Cerebellar cortex (tissue), 1 donor: ENCODE data around the gene CDRT15.
A peak's percentile ranks its signal among the peaks of the same experiment; 100 is the strongest.
"Not testable (repeated sequence)": the region's sequence is repeated elsewhere in the genome, so short reads cannot be mapped to it uniquely, and the experiment has no call there.

Experiments
- DNase-seq: peaks from one replicate; pipeline ENCODE4 v3.0.0-alpha.2; 2015; ENCODE audit warnings: low spot score

Gene CDRT15

DNA sequence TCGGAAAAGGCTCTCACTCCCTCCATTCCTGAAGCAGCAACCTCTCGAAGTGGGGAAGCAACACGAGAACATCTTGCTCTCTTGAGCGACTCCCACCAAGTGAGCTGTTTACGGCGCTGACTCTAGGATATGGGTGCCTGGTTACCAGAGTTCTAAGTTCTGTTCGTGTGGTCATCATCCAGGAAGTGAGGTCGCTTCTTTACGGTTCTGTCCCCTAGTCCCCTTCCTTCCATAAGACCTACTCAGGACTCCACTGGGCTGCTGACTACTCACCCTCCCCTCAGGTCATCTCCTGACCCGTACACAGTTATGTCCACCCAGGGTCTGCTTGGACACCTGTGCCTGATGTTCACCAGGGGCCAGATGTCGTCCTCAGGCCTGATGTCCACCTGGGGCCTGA lies at the start of gene CDRT15:
CDRT15 (minus strand) TSS at position 101 of the 400 bp plus-strand sequence; CDS start at position 72, 29 bp downstream.
- DNase-seq = not testable (repeated sequence)

DNA sequence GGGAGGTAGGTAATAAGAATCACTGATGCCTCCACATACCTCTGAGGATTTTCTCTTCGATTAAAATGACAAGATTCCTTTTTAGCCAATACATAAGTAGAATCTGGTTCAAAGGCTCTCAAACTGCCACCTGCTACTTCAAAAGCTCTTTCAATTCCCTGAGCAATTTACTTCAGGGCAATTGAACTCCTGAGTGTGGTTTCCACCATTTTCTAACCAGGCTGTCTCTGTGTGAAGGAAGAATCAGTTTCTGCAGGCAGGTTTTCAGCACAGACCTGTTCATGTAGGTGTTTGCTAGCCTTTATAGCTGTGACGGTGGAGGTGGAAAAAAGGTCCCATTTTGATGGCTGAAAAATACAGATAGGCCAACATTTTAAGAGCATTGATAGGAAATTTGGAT lies 46.1 kb upstream of the CDRT15 start:
- no peak for DNase-seq

- DNase-seq = no peak
Observed at GRCh38 chr17:14281530-14281929, 44.9 kb upstream of the CDRT15 start.

DNA sequence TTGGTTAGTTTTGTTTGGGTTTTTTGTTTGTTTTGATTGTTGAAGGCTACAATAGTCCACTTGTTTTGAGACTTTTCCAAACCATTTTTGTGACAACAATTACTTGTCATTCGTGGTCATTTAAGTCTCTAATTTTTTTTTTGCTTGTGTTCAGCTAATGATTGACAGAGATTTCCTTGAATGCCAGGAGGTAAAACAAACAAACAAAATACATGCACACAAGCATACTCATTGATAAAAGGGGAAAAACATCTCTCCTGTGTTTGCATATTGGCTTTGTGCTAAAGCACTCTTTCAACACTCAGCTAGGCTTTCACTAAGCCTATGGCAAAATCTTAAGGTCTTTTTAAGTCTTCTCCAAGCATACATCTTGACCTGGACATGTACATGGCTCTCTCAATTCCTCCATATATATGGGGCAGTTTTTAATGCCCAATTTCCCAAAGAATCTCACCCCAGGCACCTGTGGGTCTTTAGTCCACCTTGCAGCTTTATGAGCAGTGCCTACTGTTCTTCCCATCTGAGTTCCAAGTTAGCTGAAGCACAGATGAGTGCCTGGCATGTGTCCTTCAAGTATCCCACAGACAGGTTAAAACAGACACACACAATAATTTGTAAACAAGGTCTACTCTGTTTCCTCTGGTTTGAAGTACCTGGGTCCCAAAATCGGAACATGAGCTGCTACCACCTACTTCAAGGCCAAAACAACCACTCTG lies 40.0 kb upstream of the CDRT15 start:
- no peak for DNase-seq

DNA sequence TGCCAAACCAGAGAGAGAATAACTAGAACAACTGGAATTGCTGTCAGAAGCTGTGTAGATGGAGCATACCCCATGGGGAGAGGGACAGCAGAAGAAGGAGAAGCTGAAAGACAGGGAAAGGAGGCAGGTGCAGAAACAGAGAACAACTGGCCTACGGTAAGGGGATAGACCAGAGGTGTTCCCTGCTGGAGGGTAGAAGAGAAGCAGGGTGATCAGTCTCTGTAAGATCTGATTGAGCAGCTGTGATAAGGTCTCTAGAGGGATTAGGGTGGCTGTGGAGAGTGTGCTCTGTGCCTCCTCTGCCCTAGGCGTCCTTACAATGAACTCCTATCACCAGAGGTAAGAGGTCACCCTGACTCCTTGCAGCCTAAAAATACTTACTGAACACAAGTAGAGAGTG lies 33.8 kb upstream of the CDRT15 start:
- no peak for DNase-seq

- DNase-seq = no peak
Observed at GRCh38 chr17:14269473-14269872, 32.8 kb upstream of the CDRT15 start.

DNA sequence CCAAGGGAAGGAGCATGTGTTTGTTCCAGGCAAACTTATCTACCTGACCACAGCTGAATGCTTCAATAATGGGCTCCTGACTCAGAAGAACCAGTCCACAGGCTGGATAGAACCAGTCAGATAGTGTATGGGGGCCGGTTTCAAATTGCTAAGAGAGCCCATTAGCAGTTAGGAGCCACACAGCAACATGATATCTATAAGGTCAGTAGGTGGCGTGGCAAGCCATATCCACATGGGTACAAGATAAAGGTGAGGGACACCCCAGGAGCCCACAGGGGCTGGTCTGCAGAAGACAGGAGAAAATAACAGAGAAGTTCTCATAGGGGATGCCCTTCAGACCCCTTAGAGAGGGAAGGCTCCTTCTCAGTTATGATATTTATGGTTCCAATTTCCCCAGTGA lies 31.6 kb upstream of the CDRT15 start:
- no peak for DNase-seq

GRCh38 chr17:14261406-14261805 lies 24.7 kb upstream of the CDRT15 start:
- peak; percentile 46 for DNase-seq

DNA sequence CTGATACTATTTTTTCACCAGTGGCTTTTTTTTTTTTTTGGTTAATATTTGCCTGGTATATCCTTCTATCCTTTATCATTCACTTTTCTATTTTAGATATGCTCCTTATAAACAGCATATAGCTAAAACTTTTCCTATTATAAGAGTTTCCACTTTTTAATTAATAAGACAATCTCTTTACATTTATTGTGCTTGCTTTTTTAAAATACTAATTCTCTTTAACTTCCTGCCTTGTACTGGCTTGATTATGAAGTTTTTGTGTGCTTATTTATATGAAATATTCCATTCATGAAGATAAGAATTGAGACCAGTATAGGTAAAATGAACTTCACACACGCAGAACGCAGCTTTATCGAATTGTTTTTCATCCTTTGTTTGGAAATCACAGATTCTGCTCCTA lies 9.0 kb upstream of the CDRT15 start:
- DNase-seq = no peak

- no peak for DNase-seq
Observed at GRCh38 chr17:14245002-14245401, 8.3 kb upstream of the CDRT15 start.

DNA sequence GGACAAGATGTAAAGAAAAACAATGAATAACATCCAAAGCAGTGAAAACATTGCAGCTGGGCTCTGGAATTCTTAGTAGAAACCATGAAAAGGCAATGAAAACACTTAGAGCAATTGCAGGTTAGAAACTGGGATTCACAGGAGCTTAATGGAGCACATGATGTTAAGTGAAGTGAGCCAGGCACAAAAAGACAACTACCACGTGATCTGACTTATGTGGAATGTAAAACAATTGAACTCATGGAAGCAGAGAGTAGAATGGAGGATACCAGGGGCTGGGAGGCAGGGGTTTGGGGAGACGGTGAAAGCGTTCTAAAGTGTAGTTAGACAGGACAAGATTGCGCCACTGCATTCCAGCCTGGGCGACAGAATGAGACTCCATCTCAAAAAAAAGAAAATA lies 2.6 kb upstream of the CDRT15 start:
- DNase-seq = not testable (repeated sequence)

- DNase-seq = not testable (repeated sequence)
Observed at GRCh38 chr17:14236032-14236431, 630 bp downstream of the CDRT15 start.

DNA sequence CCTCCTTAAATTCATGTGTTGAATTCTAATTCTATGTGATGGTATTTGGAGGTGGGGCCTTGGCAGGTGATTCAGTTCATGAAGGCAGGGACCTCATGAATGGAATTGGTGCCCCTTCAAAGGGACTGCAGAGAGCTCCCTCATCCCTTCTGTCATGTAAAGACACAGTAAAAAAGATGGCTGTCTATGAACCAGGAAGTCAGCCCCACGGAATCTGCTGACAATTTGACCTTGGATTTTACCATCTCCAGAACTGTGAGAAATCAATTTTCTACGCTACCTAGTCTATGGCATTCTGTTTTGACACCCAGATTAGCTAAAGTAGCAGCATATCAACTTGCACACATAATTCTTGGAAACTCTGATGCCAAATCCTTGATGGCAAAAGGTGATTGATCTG lies 1.6 kb downstream of the CDRT15 start:
- not testable (repeated sequence) for DNase-seq

DNA sequence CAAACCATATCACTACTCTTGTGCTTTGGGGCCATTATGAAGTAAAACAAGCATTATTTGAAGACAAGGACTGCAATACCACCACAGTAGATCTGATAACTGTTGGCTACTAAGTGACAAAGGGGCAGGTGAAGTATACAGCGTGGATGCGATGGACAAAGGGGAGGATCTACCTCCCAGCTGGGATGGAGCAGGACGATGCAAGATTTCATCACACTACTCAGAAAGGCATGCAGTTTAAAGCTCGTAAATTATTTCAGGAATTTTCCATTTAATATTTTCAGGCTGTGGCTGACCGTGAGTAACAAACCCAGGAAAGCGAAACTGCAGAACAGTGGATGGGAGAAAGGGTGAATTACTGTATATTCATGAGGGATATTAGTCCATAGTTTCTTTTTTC lies 5.5 kb downstream of the CDRT15 start:
- not testable (repeated sequence) for DNase-seq

GRCh38 chr17:14228903-14229302 lies 7.8 kb downstream of the CDRT15 start:
- DNase-seq = peak; percentile 8

DNA sequence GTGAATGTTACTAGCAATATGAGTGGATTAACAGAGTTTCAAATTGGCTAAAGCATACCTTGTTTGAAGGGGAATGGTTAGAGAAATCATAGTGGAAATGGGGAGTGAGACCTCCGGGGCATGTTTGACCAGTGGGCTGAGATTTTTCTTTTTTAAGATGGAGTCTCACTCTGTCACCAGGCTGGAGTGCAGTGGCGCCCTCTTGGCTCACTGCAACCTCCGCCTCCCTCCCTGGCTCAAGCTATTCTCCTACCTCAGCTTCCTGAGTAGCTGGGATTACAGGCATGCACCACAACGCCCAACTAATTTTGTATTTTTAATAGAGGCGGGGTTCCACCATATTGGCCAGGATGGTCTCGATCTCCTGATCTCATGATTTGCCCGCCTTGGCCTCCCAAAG lies 9.6 kb downstream of the CDRT15 start:
- DNase-seq = no peak

DNA sequence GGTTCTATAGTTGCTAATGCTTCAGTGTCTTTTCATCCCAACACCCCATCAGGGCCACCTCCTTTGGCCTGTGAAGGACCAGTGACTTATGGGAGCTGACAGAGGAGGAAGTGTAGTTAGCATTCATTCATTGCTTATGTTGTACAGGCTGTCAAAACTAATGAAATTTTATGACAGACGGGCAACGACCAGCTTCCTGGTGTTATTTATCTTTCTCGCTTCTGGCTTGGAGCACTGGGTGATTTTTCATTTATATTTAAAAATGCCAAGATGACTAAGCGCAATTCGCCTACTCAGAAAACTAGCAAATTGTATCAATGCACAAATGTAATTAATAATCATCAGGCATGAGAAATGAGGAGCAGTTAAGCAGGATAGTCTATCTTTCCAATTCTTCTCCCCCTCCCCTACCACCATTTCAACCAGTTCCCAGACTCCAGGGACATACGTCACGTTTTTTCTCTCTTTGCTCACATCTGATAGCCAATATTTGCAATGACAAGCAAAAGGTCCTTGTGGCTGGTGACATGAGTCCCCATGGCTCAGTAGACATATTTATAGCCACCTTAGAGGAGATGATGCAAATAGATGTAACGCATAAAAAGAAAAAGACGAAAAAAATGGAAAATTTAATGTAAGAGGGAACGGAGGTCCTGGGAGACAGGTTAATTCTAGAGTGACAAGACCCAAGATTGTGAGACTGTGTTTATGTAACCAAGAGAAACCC lies 11.2 kb downstream of the CDRT15 start:
- no peak for DNase-seq

DNA sequence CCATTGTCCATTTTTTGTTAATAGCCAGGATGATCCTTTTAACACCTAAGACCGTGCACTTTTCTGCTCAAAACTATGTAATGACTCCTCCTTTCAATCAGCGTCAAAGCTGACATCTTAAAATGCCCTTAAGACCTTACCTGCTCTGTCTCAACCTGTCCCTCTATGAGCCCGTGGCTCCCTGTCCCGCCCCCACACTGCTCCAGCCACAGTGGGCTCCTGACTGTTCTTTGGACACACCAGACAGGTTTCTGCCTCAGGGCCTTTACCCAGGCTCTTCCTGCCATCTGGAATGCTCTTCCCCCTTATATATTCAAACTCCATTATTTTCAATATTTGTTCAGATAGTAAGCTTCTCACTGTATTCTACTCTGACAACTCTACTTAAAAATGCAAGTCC lies 14.1 kb downstream of the CDRT15 start:
- DNase-seq = no peak

GRCh38 chr17:14214271-14214670 lies 22.4 kb downstream of the CDRT15 start:
- no peak for DNase-seq

DNA sequence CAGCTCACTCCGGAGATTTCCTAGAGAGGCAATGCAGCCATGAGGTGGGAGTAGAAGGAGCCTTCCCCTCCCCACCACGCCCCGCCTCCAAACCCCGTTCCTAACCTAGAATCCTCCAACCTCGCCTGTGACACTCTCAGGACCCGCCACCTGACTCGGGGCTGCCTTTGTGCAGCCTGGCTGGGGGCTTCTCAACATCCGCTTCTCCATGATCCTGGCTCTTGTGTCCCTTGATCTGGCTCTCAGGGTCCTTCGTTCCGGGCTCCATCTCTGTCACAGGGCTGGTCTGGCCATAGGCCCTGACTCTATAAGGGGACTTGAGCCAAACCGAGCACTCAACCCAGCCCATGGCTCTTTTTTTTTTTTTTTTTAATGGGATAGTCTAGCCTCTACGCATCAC lies 24.3 kb downstream of the CDRT15 start:
- no peak for DNase-seq

DNA sequence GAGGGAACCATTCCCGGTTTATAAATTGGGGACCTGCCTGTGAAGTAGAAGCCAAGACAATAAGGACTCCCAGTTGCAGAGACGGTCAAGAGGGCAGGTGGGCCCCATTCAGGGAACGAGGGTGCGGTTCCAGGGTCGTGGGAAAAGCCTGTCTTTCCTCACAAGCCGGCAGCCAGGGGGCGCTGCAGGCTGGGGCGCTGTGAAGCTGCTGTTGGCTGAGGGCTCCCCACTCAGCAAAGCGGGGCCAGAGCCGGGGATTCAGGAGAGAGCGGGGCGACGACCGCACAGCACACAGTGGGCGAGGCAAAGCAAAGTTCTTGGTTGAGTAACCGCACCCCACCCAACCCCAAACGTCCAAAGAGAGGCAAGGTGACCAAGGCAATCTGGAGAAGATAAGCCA lies 24.9 kb downstream of the CDRT15 start:
- DNase-seq = no peak

- no peak for DNase-seq
Observed at GRCh38 chr17:14211246-14211645, 25.4 kb downstream of the CDRT15 start.

GRCh38 chr17:14209215-14209614 lies 27.4 kb downstream of the CDRT15 start:
- DNase-seq = no peak

DNA sequence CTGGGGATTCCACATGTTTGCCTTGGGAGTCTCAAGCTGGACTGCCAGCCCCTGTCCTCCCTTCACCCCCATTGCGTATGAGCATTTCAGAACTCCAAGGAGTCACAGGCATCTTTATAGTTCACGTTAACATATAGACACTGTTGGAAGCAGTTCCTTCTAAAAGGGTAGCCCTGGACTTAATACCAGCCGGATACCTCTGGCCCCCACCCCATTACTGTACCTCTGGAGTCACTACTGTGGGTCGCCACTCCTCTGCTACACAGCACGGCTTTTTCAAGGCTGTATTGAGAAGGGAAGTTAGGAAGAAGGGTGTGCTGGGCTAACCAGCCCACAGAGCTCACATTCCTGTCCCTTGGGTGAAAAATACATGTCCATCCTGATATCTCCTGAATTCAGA lies 28.9 kb downstream of the CDRT15 start:
- no peak for DNase-seq
